SK-N-SH (cell line): ENCODE measurements around the gene MED26. TPM values are rescaled to one million over a fixed set of nuclear protein-coding genes. Genes with fewer than 3 reads are reported as not detected.
A peak's percentile ranks its signal among the peaks of the same experiment; 100 is the strongest.

Experiments
- CTCF ChIA-PET: fragments of 300-600, 350-600 bp; formaldehyde crosslinking; extraction: SDS; loops from one replicate; lab custom pipeline; 2021; lab: Yijun Ruan, JAX
- POLR2A ChIA-PET: fragments of 350-600 bp; sonication (Branson Sonifier 250); formaldehyde crosslinking; extraction: SDS; loops from one replicate; lab custom pipeline; 2020; ENCODE audit warnings: antibody characterized with exemption, inconsistent platforms; lab: Yijun Ruan, JAX
- DNase-seq: peaks from one replicate; pipeline ENCODE4 v3.0.0; 2012
- H2AFZ ChIP-seq: fragments of 200-600 bp; sonication (generic); 2 replicates; pipeline ENCODE4 v1.8.1; 2016; ENCODE audit warnings: antibody characterized with exemption, mild to moderate bottlenecking, low read depth
- H3F3A ChIP-seq: fragments of 200-600 bp; sonication (generic); replicated peaks from 2 replicates; pipeline ENCODE3; 2016; ENCODE audit warnings: antibody characterized with exemption, mild to moderate bottlenecking; ENCODE audit not compliant: insufficient read depth
- H3K27ac ChIP-seq, 2 experiments: fragments of 200-500 bp in 1 of 2; fragments of 200-600 bp in 1 of 2; sonication (Bioruptor generic) in 1 of 2; sonication (generic), shearing (Covaris generic) in 1 of 2; 2 replicates each; pipeline versions ENCODE4 v1.5.1 to v1.6.1; 2014 to 2016; ENCODE audit warnings: low read depth in 2 of 2, inconsistent platforms in 1 of 2, low read length in 1 of 2, mild to moderate bottlenecking in 1 of 2, mixed read lengths in 1 of 2
- H3K27me3 ChIP-seq: fragments of 200-600 bp; sonication (generic), shearing (Covaris generic); 2 replicates; pipeline ENCODE4 v1.6.1; 2016; ENCODE audit warnings: mixed run types; ENCODE audit not compliant: insufficient read depth
- H3K36me3 ChIP-seq, 2 experiments: fragments of 200-500 bp in 1 of 2; fragments of 200-600 bp in 1 of 2; sonication (Bioruptor generic) in 1 of 2; sonication (generic) in 1 of 2; replicated peaks in 1 of 2; 2 replicates each; pipeline versions ENCODE3 to v1.5.1; 2014 to 2016; ENCODE audit warnings: low read length in 1 of 2, mild to moderate bottlenecking in 1 of 2; ENCODE audit not compliant: insufficient read depth in 2 of 2, control insufficient read depth in 1 of 2
- H3K4me1 ChIP-seq, 2 experiments: fragments of 200-500 bp in 1 of 2; fragments of 200-600 bp in 1 of 2; sonication (Bioruptor generic) in 1 of 2; sonication (generic), shearing (Covaris generic) in 1 of 2; 2 replicates each; pipeline versions ENCODE4 v1.5.1 to v1.6.1; 2014 to 2016; ENCODE audit warnings: low read depth in 1 of 2, low read length in 1 of 2, mixed run types in 1 of 2; ENCODE audit not compliant: insufficient read depth in 2 of 2, control insufficient read depth in 1 of 2
- H3K4me2 ChIP-seq: fragments of 200-600 bp; sonication (generic), shearing (Covaris generic); 2 replicates; pipeline ENCODE4 v1.6.1; 2017; ENCODE audit warnings: mixed run types
- H3K4me3 ChIP-seq, 2 experiments: fragments of 200-500 bp in 1 of 2; fragments of 200-600 bp in 1 of 2; sonication (Bioruptor generic) in 1 of 2; sonication (generic), shearing (Covaris generic) in 1 of 2; 2 replicates each; pipeline versions ENCODE4 v1.5.1 to v1.8.1; 2014 to 2016; ENCODE audit warnings: low read depth in 2 of 2, inconsistent platforms in 1 of 2, low read length in 1 of 2, mild to moderate bottlenecking in 1 of 2, mixed read lengths in 1 of 2, moderate library complexity in 1 of 2
- H3K79me2 ChIP-seq: fragments of 200-600 bp; sonication (generic); 2 replicates; pipeline ENCODE4 v1.8.1; 2017; ENCODE audit warnings: mild to moderate bottlenecking; ENCODE audit not compliant: insufficient read depth
- H3K9ac ChIP-seq: fragments of 200-600 bp; sonication (generic); 2 replicates; pipeline ENCODE4 v1.6.1; 2017; ENCODE audit warnings: mixed run types
- H3K9me2 ChIP-seq: fragments of 200-600 bp; sonication (generic); 2 replicates; pipeline ENCODE4 v1.6.1; 2017; ENCODE audit warnings: mixed run types
- H3K9me3 ChIP-seq: fragments of 200-600 bp; sonication (generic); 2 replicates; pipeline ENCODE4 v1.6.1; 2017; ENCODE audit warnings: mixed run types, mild to moderate bottlenecking, moderate library complexity
- H4K20me1 ChIP-seq: fragments of 200-600 bp; sonication (generic); 2 replicates; pipeline ENCODE4 v1.6.1; 2017; ENCODE audit warnings: mild to moderate bottlenecking, mixed run types; ENCODE audit not compliant: insufficient read depth
- GATA2 ChIP-seq: sonication (generic); formaldehyde crosslinking; IDR thresholded peaks from 2 replicates; pipeline ENCODE4 v1.5.0; 2020; ENCODE audit warnings: mild to moderate bottlenecking, missing genetic modification reagents
- MXI1 ChIP-seq: IDR thresholded peaks from 2 replicates; pipeline ENCODE4 v1.6.1; 2012; ENCODE audit warnings: mild to moderate bottlenecking, low read depth, low read length, improper control_type of control experiment
- NRF1 ChIP-seq: IDR thresholded peaks from 2 replicates; pipeline ENCODE4 v1.6.1; 2012; ENCODE audit warnings: low read depth, mild to moderate bottlenecking, low read length
- RAD21 ChIP-seq: IDR thresholded peaks from 2 replicates; pipeline ENCODE4 v1.6.1; 2012; ENCODE audit warnings: mild to moderate bottlenecking, low read length
- SIN3A ChIP-seq: IDR thresholded peaks from 2 replicates; pipeline ENCODE4 v1.6.1; 2012; ENCODE audit warnings: low read depth, mild to moderate bottlenecking, low read length, moderate library complexity, borderline replicate concordance
- USF1 ChIP-seq: IDR thresholded peaks from 2 replicates; pipeline ENCODE4 v1.4.0; 2012; ENCODE audit warnings: low read depth, borderline replicate concordance
- USF2 ChIP-seq: fragments of 150-350 bp; IDR thresholded peaks from 2 replicates; pipeline ENCODE4 v1.6.1; 2017; ENCODE audit warnings: antibody characterized with exemption, low read length, low read depth, borderline replicate concordance
- WGBS: methylation state at CpG from one replicate; pipeline ENCODE4 v1.1.6; 2017; ENCODE audit warnings: low lambda C conversion rate; 5-methylcytosine and 5-hydroxymethylcytosine counted together
- polyA plus RNA-seq, 3 experiments: library from polyadenylated mRNA; depleted of rRNA; stranded (reverse); fragments of >200 nt; gene quantifications; 2 replicates each; pipeline ENCODE4 v1.2.3, GENCODE V29; 2012

The MED26 gene
- polyA plus RNA-seq, 1 of the 3 experiments (the other 2 are of a cell fraction) = 3.5 TPM

- CTCF ChIA-PET = interaction anchor here (0.6 to 3.5 kb wide), 2 partner anchors 11 to 15 kb away, joined by 3 to 12 read pairs; no protein-coding TSS in a partner anchor
- Histone ChIP-seq H3K4me2 (no peak overlapping the region), H3K9ac (no peak overlapping the region), H3K9me2 (no peaks in the 10 kb centered on the region), H4K20me1 (peaks cover 99% of the 10 kb centered on the region), H3K4me1 (peaks cover 40 to 80% of the 10 kb centered on the region in 2 experiments), H3K27me3 (no peaks in the 10 kb centered on the region), H3K4me3 (no peak overlapping the region), H3K36me3 (no peaks in the 10 kb centered on the region), H2AFZ (no peak overlapping the region), H3K27ac (peak overlapping the region in 1 of 2 experiments; percentile 77; a peak in 2 of 4 replicates), H3K79me2 (peaks cover 99% of the 10 kb centered on the region), H3K9me3 (no peaks in the 10 kb centered on the region), H3F3A (peaks cover 8% of the 10 kb centered on the region)
- no peak for TF ChIP-seq SIN3A
- POLR2A ChIA-PET = no interaction called here
- no peak for DNase-seq
- WGBS = 86% methylated on average over 8 of the region's 11 CpGs
Observed at GRCh38 chr19:16588824-16589577, 39.0 kb downstream of the MED26 start.

GRCh38 chr19:16587833-16588823 lies 39.9 kb downstream of the MED26 start:
- H3F3A ChIP-seq = peaks cover 8% of the 10 kb centered on the region
- no peak overlapping the region for H2AFZ ChIP-seq
- H3K4me3 ChIP-seq = peak overlapping the region in 1 of 2 experiments; percentile 19; a peak in 1 of 4 replicates
- ChIA-PET POLR2A (interaction anchor here (0.8 to 1.9 kb wide), 3 partner anchors 11 to 40 kb away, joined by 3 to 10 read pairs (median 5); partner anchors contain the start of genes MED26 and SLC35E1), CTCF (interaction anchor here (1.0 to 3.5 kb wide), 3 partner anchors 10 to 61 kb away, joined by 3 to 12 read pairs (median 6); no protein-coding TSS in a partner anchor)
- WGBS = 61% methylated on average over 15 of the region's 26 CpGs
- no peaks in the 10 kb centered on the region for H3K27me3 ChIP-seq
- H3K27ac ChIP-seq = peak overlapping the region in 1 of 2 experiments; percentile 77; a peak in 2 of 4 replicates
- no peak overlapping the region for H3K9ac ChIP-seq
- H3K4me1 ChIP-seq = peaks cover 48 to 85% of the 10 kb centered on the region in 2 experiments
- peaks cover 99% of the 10 kb centered on the region for H3K79me2 ChIP-seq
- peaks cover 99% of the 10 kb centered on the region for H4K20me1 ChIP-seq
- TF ChIP-seq GATA2 = no peak
- no peak for TF ChIP-seq USF1
- TF ChIP-seq RAD21 = peak; percentile 31; the same call in 1 of the 2 replicates
- no peak for TF ChIP-seq USF2
- TF ChIP-seq MXI1 = peak; percentile 18; the same call in 1 of the 2 replicates
- TF ChIP-seq NRF1 = no peak
- peak overlapping the region; percentile 7 for H3K4me2 ChIP-seq
- DNase-seq = peak; percentile 68
- H3K36me3 ChIP-seq = no peaks in the 10 kb centered on the region
- H3K9me3 ChIP-seq = no peaks in the 10 kb centered on the region
- no peaks in the 10 kb centered on the region for H3K9me2 ChIP-seq
